ENCODE data around the gene ACOX1.

DNA sequence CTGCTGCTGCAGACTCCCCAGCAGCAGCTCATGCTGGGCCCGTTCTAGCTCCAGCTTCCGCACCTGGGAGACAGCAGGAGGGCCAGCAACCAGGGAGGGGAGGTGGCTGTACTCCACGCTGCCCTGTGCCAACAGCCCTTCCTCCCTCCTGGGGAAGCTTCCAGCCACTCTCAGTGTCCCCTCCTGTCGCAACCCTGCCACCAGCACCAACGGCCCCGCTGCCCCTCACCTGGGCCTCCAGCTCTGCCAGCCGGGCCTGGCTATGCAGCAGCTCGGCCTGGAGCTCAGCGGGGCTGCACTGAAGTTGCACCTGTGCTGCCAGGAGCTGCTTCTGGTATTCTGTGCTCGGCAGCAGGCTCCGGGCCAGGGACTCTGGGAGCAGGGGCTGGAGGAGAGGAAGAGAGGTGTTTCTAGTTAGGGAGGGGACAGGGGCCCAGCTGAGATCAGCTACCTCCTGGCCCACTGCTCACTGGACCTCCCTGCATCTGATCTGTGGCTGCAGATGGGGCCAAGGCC, 58.9 kb downstream of the ACOX1 start:
- TF ChIP-seq GATA3 (IDR thresholded peaks at IDR 0.05; ENCODE audit: low read depth, low read length) (no peak), GATA2 (IDR thresholded peaks at IDR 0.05; ENCODE audit: low read depth, low read length) (no peak)
